ENCODE results near the gene RNF135.

- TF ChIP-seq CTCF (IDR thresholded peaks at IDR 0.05; ENCODE audit: low read depth, low read length) (no peak), EZH2phosphoT487 (IDR thresholded peaks at IDR 0.05; ENCODE audit: low read depth) (no peak)
These were observed 44.3 kb upstream of the RNF135 start for GRCh38 chr17:30926516-30926915.
